ENCODE measurements around the gene GPD1L.

Gene GPD1L

DNA sequence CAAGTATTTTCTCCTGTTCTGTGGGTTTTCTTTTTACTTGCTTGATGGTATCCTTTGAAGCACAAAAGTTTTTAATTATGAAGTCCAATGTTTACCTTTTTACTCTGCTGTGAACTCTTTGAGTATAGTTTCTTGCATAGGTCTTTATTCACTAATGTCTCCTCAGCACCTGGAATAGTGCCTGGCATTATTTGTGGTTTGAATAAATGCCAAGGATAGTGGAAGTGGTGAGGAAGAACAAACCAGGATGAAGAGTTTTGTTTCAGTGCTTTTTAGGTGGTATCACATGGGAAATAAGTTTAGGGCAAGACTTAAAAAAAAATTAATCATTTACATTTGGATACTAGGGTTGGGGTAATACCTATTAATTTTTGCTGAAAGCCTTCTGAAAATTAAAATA is 25.7 kb downstream of the GPD1L start:
- CTCF ChIA-PET, result interaction anchor here (0.9 to 1.7 kb wide), 2 partner anchors 12 to 22 kb away, joined by 3 to 10 read pairs; no protein-coding TSS in a partner anchor
- POLR2A ChIA-PET, result interaction anchor here (0.6 kb wide), 1 partner anchor 21 kb away, joined by 3 read pairs; no protein-coding TSS in a partner anchor
- DNase-seq (ENCODE audit: extremely low spot score), result no peak
- TF ChIP-seq, protein P1, sequence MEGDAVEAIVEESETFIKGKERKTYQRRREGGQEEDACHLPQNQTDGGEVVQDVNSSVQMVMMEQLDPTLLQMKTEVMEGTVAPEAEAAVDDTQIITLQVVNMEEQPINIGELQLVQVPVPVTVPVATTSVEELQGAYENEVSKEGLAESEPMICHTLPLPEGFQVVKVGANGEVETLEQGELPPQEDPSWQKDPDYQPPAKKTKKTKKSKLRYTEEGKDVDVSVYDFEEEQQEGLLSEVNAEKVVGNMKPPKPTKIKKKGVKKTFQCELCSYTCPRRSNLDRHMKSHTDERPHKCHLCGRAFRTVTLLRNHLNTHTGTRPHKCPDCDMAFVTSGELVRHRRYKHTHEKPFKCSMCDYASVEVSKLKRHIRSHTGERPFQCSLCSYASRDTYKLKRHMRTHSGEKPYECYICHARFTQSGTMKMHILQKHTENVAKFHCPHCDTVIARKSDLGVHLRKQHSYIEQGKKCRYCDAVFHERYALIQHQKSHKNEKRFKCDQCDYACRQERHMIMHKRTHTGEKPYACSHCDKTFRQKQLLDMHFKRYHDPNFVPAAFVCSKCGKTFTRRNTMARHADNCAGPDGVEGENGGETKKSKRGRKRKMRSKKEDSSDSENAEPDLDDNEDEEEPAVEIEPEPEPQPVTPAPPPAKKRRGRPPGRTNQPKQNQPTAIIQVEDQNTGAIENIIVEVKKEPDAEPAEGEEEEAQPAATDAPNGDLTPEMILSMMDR (IDR thresholded peaks at IDR 0.05; ENCODE audit: control extremely low read depth, extremely low read depth, low read depth, missing control alignments), result no peak

DNA sequence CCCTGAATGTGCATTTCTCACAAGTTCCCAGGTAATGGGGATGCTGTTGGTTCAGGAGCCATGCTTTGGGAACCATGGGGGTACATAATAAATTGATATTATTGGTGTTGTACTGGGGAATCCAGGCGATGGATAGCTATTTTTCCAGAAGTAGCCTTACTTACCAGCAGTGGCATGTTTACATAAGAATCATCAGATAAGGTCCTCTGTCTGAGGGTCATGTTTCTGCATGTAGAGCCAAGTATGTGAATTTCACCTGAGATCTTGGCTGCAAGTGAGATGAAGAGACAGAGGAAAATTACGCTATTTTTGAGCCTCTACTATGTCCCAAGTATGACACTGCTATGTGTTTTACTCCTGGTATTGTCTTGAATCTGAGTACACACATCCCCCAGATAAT is 26.3 kb downstream of the GPD1L start:
- TF ChIP-seq, protein P1 (IDR thresholded peaks at IDR 0.05; ENCODE audit: control extremely low read depth, extremely low read depth, low read depth, missing control alignments), result no peak
- ChIA-PET POLR2A (interaction anchor here (0.6 kb wide), 1 partner anchor 20 kb away, joined by 3 read pairs; no protein-coding TSS in a partner anchor), CTCF (interaction anchor here (0.9 to 2.1 kb wide), 3 partner anchors 12 to 21 kb away, joined by 3 to 10 read pairs (median 7); no protein-coding TSS in a partner anchor)
- DNase-seq (ENCODE audit: extremely low spot score), result no peak

DNA sequence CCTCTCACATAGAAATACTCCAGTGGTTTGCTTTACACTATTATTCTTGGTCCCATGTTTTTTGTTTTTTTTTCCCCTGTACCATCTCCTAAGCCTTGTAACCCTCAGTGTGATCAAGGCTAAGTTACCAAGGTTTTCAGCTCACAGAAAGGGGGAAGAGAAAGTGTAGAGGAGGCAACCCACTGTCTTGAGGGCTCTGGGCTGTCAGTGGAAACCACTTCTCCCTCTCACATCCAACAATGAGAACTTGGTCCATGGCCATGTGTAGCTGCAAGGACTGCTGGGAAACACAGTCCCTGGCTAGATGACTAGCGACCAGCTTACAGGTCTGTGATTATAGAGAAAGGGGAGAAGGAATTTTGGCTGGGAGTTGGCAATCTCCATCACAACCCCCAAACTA is 30.3 kb downstream of the GPD1L start:
- ChIA-PET CTCF (interaction anchor here (0.9 to 4.2 kb wide), 2 partner anchors 9 to 117 kb away, joined by 3 to 18 read pairs; no protein-coding TSS in a partner anchor), POLR2A (no interaction called here)
- no peak for DNase-seq (ENCODE audit: extremely low spot score)
- TF ChIP-seq, protein P1 (IDR thresholded peaks at IDR 0.05; ENCODE audit: control extremely low read depth, extremely low read depth, low read depth, missing control alignments), result no peak

DNA sequence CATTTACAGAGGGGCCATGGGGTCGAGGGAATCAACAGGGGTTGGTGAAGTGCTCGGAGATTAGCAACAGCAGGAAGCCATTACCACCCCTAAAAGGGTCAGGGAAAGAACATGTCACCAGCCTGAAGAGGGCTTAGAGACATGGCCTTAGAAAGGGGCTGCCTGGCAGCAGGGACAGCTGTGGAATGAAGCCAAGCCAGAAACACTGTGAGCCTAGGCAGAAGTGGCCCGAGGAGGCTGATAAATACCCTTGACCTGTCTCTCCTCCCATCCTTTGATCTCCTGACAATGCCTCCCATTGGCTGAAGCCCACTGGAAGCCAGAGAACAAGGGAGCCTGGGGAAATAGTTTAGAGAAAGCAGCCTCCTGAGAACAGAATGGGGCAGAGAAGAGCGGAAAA is 31.4 kb downstream of the GPD1L start:
- no peak for DNase-seq (ENCODE audit: extremely low spot score)
- TF ChIP-seq, protein P1 (IDR thresholded peaks at IDR 0.05; ENCODE audit: control extremely low read depth, extremely low read depth, low read depth, missing control alignments), result no peak
- CTCF ChIA-PET, result interaction anchor here (0.9 to 4.2 kb wide), 3 partner anchors 9 to 119 kb away, joined by 3 to 18 read pairs (median 3); no protein-coding TSS in a partner anchor
- POLR2A ChIA-PET, result no interaction called here

DNA sequence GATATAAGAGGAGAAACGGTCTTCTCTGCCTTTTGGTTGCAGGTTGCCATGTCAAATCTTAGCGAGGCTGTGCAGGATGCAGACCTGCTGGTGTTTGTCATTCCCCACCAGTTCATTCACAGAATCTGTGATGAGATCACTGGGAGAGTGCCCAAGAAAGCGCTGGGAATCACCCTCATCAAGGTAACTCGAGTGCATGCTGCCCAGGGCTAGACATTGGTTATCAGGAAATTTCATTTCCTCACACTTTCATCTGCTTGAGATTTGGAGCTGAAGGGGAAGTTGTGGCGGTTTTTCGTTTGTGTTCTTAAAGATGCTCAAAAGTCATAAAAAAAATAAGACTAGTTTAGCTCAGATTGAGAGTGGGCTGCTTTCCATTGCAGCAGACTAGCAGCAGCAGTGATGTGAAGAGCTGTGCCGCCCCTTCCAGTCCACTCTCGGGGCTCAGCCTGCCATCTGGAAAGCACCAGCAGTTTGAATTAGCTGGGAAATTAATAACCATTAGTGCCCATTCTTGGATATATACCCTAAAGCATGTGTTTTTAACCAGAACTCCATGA is 32.2 kb downstream of the GPD1L start:
- ChIA-PET POLR2A (no interaction called here), CTCF (interaction anchor here (1.5 to 4.2 kb wide), 2 partner anchors 9 to 119 kb away, joined by 3 to 18 read pairs; no protein-coding TSS in a partner anchor)
- TF ChIP-seq, protein P1 (IDR thresholded peaks at IDR 0.05; ENCODE audit: control extremely low read depth, extremely low read depth, low read depth, missing control alignments), result no peak
- no peak for DNase-seq (ENCODE audit: extremely low spot score)

DNA sequence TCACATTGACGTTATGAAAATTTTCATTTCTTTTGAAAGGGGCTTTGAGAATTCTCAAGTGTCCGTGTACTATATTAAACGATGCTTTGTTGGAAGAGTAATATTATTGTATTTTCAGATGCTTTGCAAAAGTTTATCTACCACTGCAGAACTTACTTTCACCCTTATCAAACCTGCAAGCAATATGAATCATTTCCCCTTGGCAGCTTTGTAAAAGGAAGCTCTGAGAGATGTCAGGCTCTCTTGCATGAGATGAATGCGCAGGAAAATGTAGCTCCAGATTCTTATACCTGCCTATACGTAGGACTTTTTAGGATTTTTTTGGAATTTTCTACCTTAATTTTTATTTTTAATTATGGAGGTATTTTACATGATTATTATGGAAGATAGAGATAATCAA is 34.5 kb downstream of the GPD1L start:
- ChIA-PET CTCF (interaction anchor here (3.3 kb wide), 1 partner anchor 121 kb away, joined by 11 read pairs; no protein-coding TSS in a partner anchor), POLR2A (no interaction called here)
- DNase-seq (ENCODE audit: extremely low spot score), result no peak
- TF ChIP-seq, protein P1 (IDR thresholded peaks at IDR 0.05; ENCODE audit: control extremely low read depth, extremely low read depth, low read depth, missing control alignments), result no peak

Data from GM10248 (cell line).